ENCODE data around the gene PDZD2. TPM values are rescaled to one million over a fixed set of nuclear protein-coding genes. Genes with fewer than 3 reads are reported as not detected.
A peak's percentile ranks its signal among the peaks of the same experiment; 100 is the strongest.
"Not testable (repeated sequence)": the region's sequence is repeated elsewhere in the genome, so short reads cannot be mapped to it uniquely, and the experiment has no call there.

Gene PDZD2
- total RNA-seq, 2 experiments from 2014 or later: not detected

GRCh38 chr5:32118922-32119321, 480.0 kb downstream of the PDZD2 start:
- POLR2A ChIA-PET, DNase-seq, CTCF ChIA-PET, H3K9me3 Mint-ChIP-seq, H3K27ac Mint-ChIP-seq, H3K4me3 Mint-ChIP-seq, H3K27me3 Mint-ChIP-seq: not testable (repeated sequence)
- Mint-ChIP-seq H3K36me3 (ENCODE audit: low read depth) (peaks cover 64% of the 10 kb centered on the region), H3K4me1 (peaks cover 28% of the 10 kb centered on the region)

DNA sequence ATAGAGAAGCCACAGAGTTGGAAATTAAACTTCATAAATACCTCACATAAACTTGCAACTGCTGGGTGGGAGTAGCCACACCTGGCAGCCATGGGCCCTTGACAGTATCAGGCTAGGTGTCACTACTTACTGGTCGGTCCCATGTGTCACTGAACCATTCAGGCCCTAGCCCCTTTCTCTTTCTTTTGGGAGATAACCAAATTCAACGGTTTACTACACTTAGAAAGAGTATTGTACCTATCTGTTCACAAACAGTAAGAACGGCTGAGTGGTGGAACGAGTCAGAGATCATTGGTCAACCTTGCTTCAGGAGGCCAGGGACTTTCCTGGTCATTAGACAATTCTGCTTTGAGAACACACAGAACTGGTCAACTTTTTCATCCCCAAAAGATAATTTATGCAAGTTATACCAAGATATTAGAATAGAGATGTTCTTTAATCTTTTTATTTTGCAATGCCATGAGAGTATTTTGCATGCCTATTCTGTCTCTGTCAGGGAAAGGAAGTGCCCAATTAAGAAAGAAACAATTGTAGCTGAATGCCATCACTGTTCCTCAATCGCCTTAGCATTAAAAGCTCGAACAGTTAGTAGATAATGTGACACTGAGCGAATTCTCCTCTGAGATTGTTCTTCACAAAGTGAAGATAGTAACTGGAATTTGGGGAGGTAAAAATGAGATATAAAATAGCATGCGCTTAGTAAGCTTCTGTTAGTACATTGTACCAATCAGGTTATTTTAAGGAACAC, 484.3 kb downstream of the PDZD2 start:
- no peaks in the 10 kb centered on the region for H3K27me3 Mint-ChIP-seq
- H3K27ac Mint-ChIP-seq: no peak overlapping the region
- peaks cover 63% of the 10 kb centered on the region for H3K36me3 Mint-ChIP-seq (ENCODE audit: low read depth)
- ChIA-PET POLR2A (no interaction called here), CTCF (interaction anchor here (0.6 kb wide), 1 partner anchor 147 kb away, joined by 7 read pairs; no protein-coding TSS in a partner anchor)
- no peak overlapping the region for H3K4me3 Mint-ChIP-seq
- H3K9me3 Mint-ChIP-seq: no peaks in the 10 kb centered on the region
- peaks cover 12% of the 10 kb centered on the region for H3K4me1 Mint-ChIP-seq
- DNase-seq: no peak

GRCh38 chr5:32123889-32124676, 485.2 kb downstream of the PDZD2 start:
- Mint-ChIP-seq H3K36me3 (ENCODE audit: low read depth) (peaks cover 66% of the 10 kb centered on the region), H3K4me1 (peaks cover 15% of the 10 kb centered on the region), H3K4me3 (no peak overlapping the region), H3K27ac (no peak overlapping the region), H3K9me3 (no peaks in the 10 kb centered on the region), H3K27me3 (no peaks in the 10 kb centered on the region)
- POLR2A ChIA-PET: no interaction called here
- CTCF ChIA-PET: interaction anchor here (0.6 kb wide), 1 partner anchor 148 kb away, joined by 7 read pairs; no protein-coding TSS in a partner anchor
- no peak for DNase-seq

GRCh38 chr5:32126691-32127090, 487.8 kb downstream of the PDZD2 start:
- no peak overlapping the region for H3K27ac Mint-ChIP-seq
- H3K9me3 Mint-ChIP-seq: no peaks in the 10 kb centered on the region
- H3K4me3 Mint-ChIP-seq: no peak overlapping the region
- H3K27me3 Mint-ChIP-seq: no peaks in the 10 kb centered on the region
- no peak for DNase-seq
- ChIA-PET CTCF (interaction anchor here (0.6 to 1.2 kb wide), 2 partner anchors 152 to 203 kb away, joined by 3 to 4 read pairs; no protein-coding TSS in a partner anchor), POLR2A (no interaction called here)
- peaks cover 66% of the 10 kb centered on the region for H3K36me3 Mint-ChIP-seq (ENCODE audit: low read depth)
- peaks cover 16% of the 10 kb centered on the region for H3K4me1 Mint-ChIP-seq

- Mint-ChIP-seq H3K27ac (no peak overlapping the region), H3K36me3 (ENCODE audit: low read depth) (peaks cover 65% of the 10 kb centered on the region), H3K27me3 (no peaks in the 10 kb centered on the region), H3K9me3 (no peaks in the 10 kb centered on the region), H3K4me3 (no peak overlapping the region), H3K4me1 (peaks cover 16% of the 10 kb centered on the region)
- no peak for DNase-seq
- CTCF ChIA-PET: no interaction called here
- POLR2A ChIA-PET: no interaction called here
These were observed 488.8 kb downstream of the PDZD2 start for GRCh38 chr5:32127711-32128110.

DNA sequence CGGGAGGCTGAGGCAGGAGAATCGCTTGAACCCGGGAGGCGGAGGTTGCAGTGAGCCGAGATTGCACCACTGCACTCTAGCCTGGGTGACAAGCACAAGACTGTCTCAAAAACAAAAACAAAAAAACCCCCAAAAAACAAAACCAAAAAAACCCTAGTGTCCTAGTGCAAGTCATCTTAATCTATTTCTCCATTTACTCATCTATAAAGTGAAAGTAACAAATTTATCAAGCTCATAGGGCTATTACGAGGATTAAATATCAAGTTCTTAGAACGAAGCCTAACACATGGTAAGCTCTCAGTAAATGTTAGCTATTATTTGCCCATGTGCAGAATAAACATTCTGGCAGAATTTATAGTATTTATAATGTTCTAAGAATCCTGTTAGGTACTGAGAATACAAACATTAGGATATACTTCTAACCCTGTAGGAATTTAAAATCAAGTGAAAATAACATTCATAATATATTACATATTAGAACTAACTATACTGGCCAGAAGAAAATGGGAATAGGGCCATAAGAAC, 490.2 kb downstream of the PDZD2 start:
- H3K4me3 Mint-ChIP-seq: no peak overlapping the region
- H3K27me3 Mint-ChIP-seq: no peaks in the 10 kb centered on the region
- POLR2A ChIA-PET: no interaction called here
- no peaks in the 10 kb centered on the region for H3K9me3 Mint-ChIP-seq
- CTCF ChIA-PET: interaction anchor here (0.7 to 1.1 kb wide), 2 partner anchors 9 to 14 kb away, joined by 3 read pairs; no protein-coding TSS in a partner anchor
- peaks cover 61% of the 10 kb centered on the region for H3K36me3 Mint-ChIP-seq (ENCODE audit: low read depth)
- DNase-seq: no peak
- H3K27ac Mint-ChIP-seq: no peak overlapping the region
- H3K4me1 Mint-ChIP-seq: peaks cover 20% of the 10 kb centered on the region

DNA sequence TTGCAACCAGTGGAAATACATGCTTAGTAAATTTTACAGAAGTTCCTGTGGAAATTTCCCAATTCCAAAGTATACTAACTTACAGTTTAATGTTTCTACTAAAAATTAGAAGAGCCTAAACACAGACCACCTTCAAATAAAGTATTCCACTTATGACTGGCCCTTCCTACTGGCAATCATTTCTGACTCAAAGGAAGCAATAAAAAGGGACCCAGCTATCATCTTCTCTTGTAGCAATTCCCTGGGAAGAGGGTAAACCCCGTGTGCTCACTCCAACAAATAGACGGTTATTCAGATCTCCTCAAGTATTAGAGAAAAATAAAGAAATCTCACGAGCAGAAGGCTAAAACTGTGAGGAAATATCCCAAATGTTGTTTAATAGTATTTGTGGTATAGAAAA, 491.9 kb downstream of the PDZD2 start:
- H3K4me1 Mint-ChIP-seq: peaks cover 18% of the 10 kb centered on the region

GRCh38 chr5:32131604-32132003, 492.7 kb downstream of the PDZD2 start:
- Mint-ChIP-seq H3K4me1 (peaks cover 16% of the 10 kb centered on the region), H3K4me3 (no peak overlapping the region), H3K27ac (no peak overlapping the region), H3K9me3 (no peaks in the 10 kb centered on the region), H3K36me3 (ENCODE audit: low read depth) (peaks cover 55% of the 10 kb centered on the region), H3K27me3 (no peaks in the 10 kb centered on the region)
- CTCF ChIA-PET: interaction anchor here (0.7 to 1.4 kb wide), 2 partner anchors 101 to 198 kb away, joined by 3 to 4 read pairs; no protein-coding TSS in a partner anchor
- POLR2A ChIA-PET: no interaction called here
- DNase-seq: no peak

More for the DNA sequence above, 491.9 kb downstream of the PDZD2 start:
- H3K27me3 Mint-ChIP-seq: no peaks in the 10 kb centered on the region
- POLR2A ChIA-PET: no interaction called here
- no peak for DNase-seq
- H3K9me3 Mint-ChIP-seq: no peaks in the 10 kb centered on the region
- no peak overlapping the region for H3K27ac Mint-ChIP-seq
- CTCF ChIA-PET: interaction anchor here (1.4 kb wide), 1 partner anchor 101 kb away, joined by 4 read pairs; no protein-coding TSS in a partner anchor
- H3K4me3 Mint-ChIP-seq: no peak overlapping the region
- H3K36me3 Mint-ChIP-seq (ENCODE audit: low read depth): peaks cover 63% of the 10 kb centered on the region

GRCh38 chr5:32132757-32133156, 493.8 kb downstream of the PDZD2 start:
- DNase-seq: no peak
- POLR2A ChIA-PET: no interaction called here
- Mint-ChIP-seq H3K27ac (no peak overlapping the region), H3K4me1 (peaks cover 15% of the 10 kb centered on the region), H3K4me3 (no peak overlapping the region), H3K9me3 (no peaks in the 10 kb centered on the region), H3K36me3 (ENCODE audit: low read depth) (peaks cover 51% of the 10 kb centered on the region), H3K27me3 (no peaks in the 10 kb centered on the region)
- CTCF ChIA-PET: no interaction called here

GRCh38 chr5:32135086-32135485, 496.2 kb downstream of the PDZD2 start:
- Mint-ChIP-seq H3K4me1 (peaks cover 22% of the 10 kb centered on the region), H3K27ac (no peak overlapping the region), H3K9me3 (no peaks in the 10 kb centered on the region), H3K27me3 (no peaks in the 10 kb centered on the region), H3K36me3 (ENCODE audit: low read depth) (peaks cover 52% of the 10 kb centered on the region), H3K4me3 (no peak overlapping the region)
- CTCF ChIA-PET: interaction anchor here (0.5 to 1.0 kb wide), 2 partner anchors 37 to 194 kb away, joined by 3 to 4 read pairs; no protein-coding TSS in a partner anchor
- POLR2A ChIA-PET: interaction anchor here (1.6 kb wide), 1 partner anchor 39 kb away, joined by 9 read pairs; the partner anchor contains the start of gene GOLPH3
- no peak for DNase-seq

GRCh38 chr5:32136342-32136741, 497.4 kb downstream of the PDZD2 start:
- H3K4me1 Mint-ChIP-seq: peaks cover 20% of the 10 kb centered on the region
- ChIA-PET CTCF (no interaction called here), POLR2A (interaction anchor here (1.6 kb wide), 1 partner anchor 38 kb away, joined by 9 read pairs; the partner anchor contains the start of gene GOLPH3)
- H3K9me3 Mint-ChIP-seq: no peaks in the 10 kb centered on the region
- no peaks in the 10 kb centered on the region for H3K27me3 Mint-ChIP-seq
- DNase-seq: no peak
- no peak overlapping the region for H3K27ac Mint-ChIP-seq
- peaks cover 52% of the 10 kb centered on the region for H3K36me3 Mint-ChIP-seq (ENCODE audit: low read depth)
- no peak overlapping the region for H3K4me3 Mint-ChIP-seq

GRCh38 chr5:32138839-32139493, 500.0 kb downstream of the PDZD2 start:
- POLR2A ChIA-PET: interaction anchor here (1.2 to 2.5 kb wide), 2 partner anchors 9 to 35 kb away, joined by 4 to 6 read pairs; partner anchors contain the start of gene GOLPH3
- no peaks in the 10 kb centered on the region for H3K27me3 Mint-ChIP-seq
- H3K9me3 Mint-ChIP-seq: no peaks in the 10 kb centered on the region
- CTCF ChIA-PET: no interaction called here
- peaks cover 45% of the 10 kb centered on the region for H3K36me3 Mint-ChIP-seq (ENCODE audit: low read depth)
- peaks cover 13% of the 10 kb centered on the region for H3K4me1 Mint-ChIP-seq
- peak; percentile 54 for DNase-seq
- H3K27ac Mint-ChIP-seq: peak overlapping the region; percentile 59
- no peak overlapping the region for H3K4me3 Mint-ChIP-seq
